GM12892 (cell line): ENCODE measurements around the gene PNLIPRP3.

Source experiments
- POLR2A ChIP-seq: IDR thresholded peaks from 2 replicates; pipeline ENCODE4 v1.6.1; 2011; ENCODE audit warnings: low read depth, low read length, control low read depth
- POLR2AphosphoS5 ChIP-seq: IDR thresholded peaks from 2 replicates; pipeline ENCODE4 v1.6.1; 2011; ENCODE audit warnings: low read depth, low read length, control low read depth
- TAF1 ChIP-seq: IDR thresholded peaks from 2 replicates; pipeline ENCODE4 v1.6.1; 2011; ENCODE audit warnings: low read depth, mild to moderate bottlenecking, control low read depth, low read length, borderline replicate concordance

DNA sequence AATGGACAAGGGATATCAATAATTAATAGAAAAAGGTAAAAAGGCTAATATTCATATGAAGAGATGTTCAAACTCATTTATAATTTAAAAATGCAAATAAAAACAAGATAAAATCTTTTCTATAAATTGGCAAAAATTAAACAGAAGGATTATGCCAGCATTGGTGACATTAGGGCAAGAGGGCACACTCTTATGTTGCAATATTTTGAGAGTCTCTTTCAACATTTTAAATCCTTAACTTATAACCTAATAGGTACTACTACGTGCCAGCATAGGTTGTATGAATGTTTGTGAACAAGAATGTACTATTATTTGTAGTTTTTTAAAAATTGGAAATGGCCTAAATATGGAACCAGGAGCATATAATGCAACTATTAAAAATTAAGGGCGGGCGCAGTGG lies 24.8 kb upstream of the PNLIPRP3 start:
- TF ChIP-seq POLR2A (no peak), TAF1 (no peak), POLR2AphosphoS5 (no peak)
